CD4-positive, alpha-beta T cell treated with Interleukin-17A for 1 hour (primary cell): ENCODE data around the gene PAK4.

ENCODE experiments used
- DNase-seq: peaks from one replicate; pipeline ENCODE4 v3.0.0-alpha.2; 2020

Gene PAK4

GRCh38 chr19:39167461-39168257, 42.1 kb downstream of the PAK4 start:
- no peak for DNase-seq

- DNase-seq: no peak
Measured at GRCh38 chr19:39168258-39169142, 42.9 kb downstream of the PAK4 start.

DNA sequence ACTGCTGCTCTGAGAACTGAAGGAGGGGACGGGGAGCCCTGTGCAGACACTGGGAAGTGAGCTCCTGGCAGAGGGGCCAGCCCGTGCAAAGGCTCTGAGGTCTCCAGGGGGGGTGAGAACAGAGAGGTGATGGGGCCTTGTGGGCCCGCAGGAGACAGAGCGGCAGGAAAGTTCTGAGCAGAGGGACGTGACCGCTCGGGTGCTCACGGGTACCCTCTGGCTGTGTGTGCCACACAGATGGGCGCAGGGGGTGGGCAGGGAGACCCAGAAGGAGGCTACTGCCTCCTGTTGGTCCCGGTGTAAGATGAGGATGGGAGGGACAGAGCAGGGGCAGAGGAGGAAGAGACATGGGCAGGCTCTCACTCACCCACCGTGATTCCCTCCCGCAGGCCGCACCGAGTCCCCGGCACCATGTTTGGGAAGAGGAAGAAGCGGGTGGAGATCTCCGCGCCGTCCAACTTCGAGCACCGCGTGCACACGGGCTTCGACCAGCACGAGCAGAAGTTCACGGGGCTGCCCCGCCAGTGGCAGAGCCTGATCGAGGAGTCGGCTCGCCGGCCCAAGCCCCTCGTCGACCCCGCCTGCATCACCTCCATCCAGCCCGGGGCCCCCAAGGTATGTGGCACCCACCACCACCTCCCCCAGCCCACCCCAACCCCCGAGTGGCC, 43.7 kb downstream of the PAK4 start:
- no peak for DNase-seq

GRCh38 chr19:39170386-39171231, 45.0 kb downstream of the PAK4 start:
- no peak for DNase-seq

DNA sequence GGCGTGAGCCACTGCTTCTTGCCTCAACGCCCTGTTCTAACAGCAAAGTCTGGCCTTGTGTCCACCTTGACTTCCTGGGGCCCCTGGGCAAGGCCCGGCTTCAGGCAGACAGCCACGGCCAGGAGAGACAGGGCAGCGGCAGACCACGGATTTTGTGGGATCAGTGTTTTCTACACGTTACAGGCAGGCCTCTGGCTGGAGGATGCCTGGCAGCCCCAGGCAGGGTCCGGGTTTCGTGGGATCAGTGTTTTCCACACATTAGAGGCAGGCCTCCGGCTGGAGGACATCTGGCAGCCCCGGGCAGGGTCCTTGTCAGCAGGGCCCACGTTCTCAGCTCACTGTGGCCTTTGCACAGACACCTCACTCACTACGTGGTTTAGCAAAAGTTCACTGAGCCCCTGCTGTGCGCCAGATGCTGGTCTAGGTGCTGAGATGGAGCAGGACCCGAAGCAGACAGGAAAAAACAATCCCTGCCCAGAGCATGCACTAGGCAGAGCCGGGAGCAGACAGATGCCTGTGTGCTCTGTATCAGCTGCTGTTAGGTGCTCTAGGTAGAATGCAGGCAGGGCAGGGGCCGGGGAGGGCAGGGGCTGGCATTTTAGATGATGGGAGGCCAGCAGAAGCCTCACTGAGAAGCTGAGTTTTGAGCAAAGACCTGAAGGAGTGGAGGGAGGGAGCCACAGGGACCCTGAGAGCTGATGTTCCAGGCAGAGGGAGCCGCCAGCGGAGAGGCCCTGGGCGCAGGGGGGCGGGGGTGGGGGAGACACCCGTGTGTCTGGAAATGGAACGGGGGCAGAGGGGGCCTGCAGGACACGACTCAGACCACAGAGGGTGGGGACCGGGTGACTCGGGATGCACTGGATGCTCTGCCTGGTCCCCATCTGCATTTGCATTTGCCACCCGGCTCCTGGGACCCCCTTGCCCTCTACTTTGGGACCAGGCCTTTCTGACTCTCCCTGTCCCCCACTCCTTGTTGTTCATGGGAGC, 46.2 kb downstream of the PAK4 start:
- no peak for DNase-seq

DNA sequence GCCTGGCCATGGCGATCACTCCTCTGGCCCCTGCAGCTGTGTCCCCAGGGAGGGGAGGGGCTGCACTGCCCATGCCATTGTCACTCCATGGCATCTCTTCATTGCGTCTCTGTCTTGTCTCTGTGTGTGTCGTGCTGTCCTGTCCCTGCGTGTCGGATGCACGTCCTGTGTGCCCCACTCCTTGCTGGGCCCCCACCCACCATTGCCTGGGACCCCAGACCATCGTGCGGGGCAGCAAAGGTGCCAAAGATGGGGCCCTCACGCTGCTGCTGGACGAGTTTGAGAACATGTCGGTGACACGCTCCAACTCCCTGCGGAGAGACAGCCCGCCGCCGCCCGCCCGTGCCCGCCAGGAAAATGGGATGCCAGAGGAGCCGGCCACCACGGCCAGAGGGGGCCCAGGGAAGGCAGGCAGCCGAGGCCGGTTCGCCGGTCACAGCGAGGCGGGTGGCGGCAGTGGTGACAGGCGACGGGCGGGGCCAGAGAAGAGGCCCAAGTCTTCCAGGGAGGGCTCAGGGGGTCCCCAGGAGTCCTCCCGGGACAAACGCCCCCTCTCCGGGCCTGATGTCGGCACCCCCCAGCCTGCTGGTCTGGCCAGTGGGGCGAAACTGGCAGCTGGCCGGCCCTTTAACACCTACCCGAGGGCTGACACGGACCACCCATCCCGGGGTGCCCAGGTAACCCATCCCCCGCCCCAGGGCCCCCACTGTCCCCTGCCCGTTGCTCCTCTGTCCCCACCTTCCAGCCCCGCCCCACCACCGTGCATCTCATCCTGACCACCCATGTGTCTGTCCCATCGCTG, 47.3 kb downstream of the PAK4 start:
- DNase-seq: no peak

- DNase-seq: no peak
Measured at GRCh38 chr19:39173502-39173991, 48.0 kb downstream of the PAK4 start.

DNA sequence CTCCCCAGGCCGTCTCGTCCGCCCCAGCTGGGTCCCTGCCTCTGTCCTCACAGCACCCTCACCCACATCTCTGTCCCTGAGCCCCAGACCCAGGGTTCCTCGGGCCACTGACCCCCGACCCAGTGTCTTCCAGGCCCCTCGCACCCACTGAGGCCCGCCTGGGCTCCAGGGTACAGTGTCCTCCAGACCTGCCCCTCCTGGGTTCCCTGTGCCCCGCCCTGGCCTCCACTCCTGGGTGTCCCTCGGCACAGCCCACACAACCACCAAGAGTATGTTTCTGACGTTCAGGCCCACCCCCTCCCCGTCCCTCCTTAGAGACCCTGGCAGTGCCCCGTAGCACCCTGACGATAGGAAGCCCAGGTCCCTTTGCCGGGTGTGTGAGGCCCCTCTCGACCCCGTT, 48.6 kb downstream of the PAK4 start:
- no peak for DNase-seq

GRCh38 chr19:39174558-39175544, 49.3 kb downstream of the PAK4 start:
- no peak for DNase-seq

GRCh38 chr19:39175564-39175963, 50.0 kb downstream of the PAK4 start:
- DNase-seq: no peak

DNA sequence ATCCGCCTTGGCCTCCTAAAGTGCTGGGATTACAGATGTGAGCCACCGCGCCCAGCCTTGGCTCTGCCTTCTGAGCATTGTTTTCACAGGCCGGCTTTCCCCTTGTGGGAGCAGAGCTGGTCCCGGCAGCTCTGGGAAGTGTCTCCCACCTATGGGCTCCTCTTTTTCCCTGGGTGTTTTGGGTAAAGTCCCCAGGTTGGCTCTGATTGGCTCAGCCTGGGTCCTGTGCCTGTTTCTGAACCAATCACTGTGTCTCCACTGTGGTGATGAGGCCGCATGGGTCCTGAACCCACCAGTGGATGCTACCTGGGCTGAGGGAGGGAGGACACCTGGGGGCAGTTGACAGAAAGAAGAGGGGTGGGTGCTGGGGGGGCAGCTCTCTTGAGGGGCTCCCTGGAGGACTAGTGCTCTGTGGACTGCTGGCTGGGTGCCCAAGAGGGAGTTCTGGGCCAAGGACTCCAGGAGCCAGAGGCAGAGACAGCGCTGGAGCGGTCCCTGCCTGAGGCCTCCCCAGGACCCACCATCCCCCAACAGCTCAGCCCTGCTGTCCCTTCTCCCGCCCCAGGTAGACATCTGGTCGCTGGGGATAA, 51.6 kb downstream of the PAK4 start:
- DNase-seq: no peak

GRCh38 chr19:39177736-39178135, 52.1 kb downstream of the PAK4 start:
- DNase-seq: no peak

DNA sequence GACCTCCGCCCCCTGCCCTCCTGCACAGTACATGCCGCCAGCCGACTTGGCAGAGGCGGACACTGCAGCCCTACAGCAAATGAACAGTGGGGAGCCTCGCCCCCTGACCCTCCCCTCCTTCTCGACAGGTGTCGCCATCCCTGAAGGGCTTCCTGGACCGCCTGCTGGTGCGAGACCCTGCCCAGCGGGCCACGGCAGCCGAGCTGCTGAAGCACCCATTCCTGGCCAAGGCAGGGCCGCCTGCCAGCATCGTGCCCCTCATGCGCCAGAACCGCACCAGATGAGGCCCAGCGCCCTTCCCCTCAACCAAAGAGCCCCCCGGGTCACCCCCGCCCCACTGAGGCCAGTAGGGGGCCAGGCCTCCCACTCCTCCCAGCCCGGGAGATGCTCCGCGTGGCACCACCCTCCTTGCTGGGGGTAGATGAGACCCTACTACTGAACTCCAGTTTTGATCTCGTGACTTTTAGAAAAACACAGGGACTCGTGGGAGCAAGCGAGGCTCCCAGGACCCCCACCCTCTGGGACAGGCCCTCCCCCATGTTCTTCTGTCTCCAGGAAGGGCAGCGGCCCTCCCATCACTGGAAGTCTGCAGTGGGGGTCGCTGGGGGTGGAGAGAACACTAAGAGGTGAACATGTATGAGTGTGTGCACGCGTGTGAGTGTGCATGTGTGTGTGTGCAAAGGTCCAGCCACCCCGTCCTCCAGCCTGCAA, 52.9 kb downstream of the PAK4 start:
- DNase-seq: no peak

- no peak for DNase-seq
Measured at GRCh38 chr19:39179754-39180153, 54.2 kb downstream of the PAK4 start.

GRCh38 chr19:39180749-39181148, 55.2 kb downstream of the PAK4 start:
- no peak for DNase-seq

- DNase-seq: no peak
Measured at GRCh38 chr19:39181500-39182173, 56.1 kb downstream of the PAK4 start.

DNA sequence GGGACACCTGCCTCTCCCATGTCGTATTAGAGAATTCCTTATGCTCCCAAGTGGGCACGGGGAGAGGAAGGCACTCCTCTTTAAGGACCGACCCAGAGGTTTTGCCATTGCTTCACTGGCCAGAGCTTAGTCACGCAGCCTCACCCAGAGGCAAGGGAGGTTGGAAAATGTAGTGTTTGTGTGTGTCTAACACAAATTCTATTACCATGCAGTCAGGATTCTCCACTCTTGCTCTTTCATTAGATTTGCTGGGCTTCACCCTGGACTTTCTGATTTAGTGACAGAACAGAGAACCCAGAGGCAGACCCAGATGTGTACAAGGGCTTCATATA, 56.6 kb downstream of the PAK4 start:
- DNase-seq: no peak
